Neural cell (in vitro differentiated cells): ENCODE data around the gene PXMP2.

Source experiments
- EZH2 ChIP-seq: fragments of 200-600, 300-800 bp; shearing (Covaris generic), sonication (generic); IDR thresholded peaks from 2 replicates; pipeline ENCODE4 v1.6.1; 2014; ENCODE audit warnings: antibody characterized with exemption, low read length, borderline replicate concordance, mild to moderate bottlenecking; ENCODE audit not compliant: insufficient read depth, poor library complexity, severe bottlenecking
- TF ChIP-seq, protein P1 (sequence below): fragments of 450-650 bp; IDR thresholded peaks from 2 replicates; pipeline ENCODE4 v1.5.1; 2014; ENCODE audit warnings: antibody characterized with exemption, mild to moderate bottlenecking, moderate library complexity; ENCODE audit not compliant: poor library complexity, severe bottlenecking

DNA sequence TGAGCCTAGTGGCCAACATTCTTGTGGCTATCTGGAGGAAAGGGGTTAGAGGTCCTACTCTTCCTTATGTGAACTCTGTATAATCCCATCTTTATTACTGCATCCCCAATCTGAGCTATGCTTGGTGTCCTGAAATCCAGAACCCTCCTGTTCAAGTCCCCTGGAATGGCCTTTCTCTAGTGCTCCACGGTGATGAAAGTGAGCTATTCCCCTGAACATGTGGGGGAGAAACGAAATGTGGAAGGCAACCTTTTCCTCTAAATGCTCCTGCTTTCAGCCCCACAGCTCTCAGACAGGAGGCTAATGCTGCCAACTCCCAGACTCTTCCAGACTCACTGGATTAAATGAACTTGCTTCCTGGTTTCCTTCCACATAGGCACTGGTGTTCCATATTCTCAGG, 20.8 kb downstream of the PXMP2 start:
- TF ChIP-seq, protein P1, sequence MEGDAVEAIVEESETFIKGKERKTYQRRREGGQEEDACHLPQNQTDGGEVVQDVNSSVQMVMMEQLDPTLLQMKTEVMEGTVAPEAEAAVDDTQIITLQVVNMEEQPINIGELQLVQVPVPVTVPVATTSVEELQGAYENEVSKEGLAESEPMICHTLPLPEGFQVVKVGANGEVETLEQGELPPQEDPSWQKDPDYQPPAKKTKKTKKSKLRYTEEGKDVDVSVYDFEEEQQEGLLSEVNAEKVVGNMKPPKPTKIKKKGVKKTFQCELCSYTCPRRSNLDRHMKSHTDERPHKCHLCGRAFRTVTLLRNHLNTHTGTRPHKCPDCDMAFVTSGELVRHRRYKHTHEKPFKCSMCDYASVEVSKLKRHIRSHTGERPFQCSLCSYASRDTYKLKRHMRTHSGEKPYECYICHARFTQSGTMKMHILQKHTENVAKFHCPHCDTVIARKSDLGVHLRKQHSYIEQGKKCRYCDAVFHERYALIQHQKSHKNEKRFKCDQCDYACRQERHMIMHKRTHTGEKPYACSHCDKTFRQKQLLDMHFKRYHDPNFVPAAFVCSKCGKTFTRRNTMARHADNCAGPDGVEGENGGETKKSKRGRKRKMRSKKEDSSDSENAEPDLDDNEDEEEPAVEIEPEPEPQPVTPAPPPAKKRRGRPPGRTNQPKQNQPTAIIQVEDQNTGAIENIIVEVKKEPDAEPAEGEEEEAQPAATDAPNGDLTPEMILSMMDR, result no peak
- TF ChIP-seq EZH2, result no peak
